Fibroblast of mammary gland (primary cell): ENCODE measurements around the gene RPS5.

Experiments used
- DNase-seq: peaks from one replicate; pipeline ENCODE4 v3.0.0-alpha.2; 2010; ENCODE audit warnings: low read depth
- H3K4me3 ChIP-seq: 2 replicates; pipeline ENCODE4 v1.5.1; 2011; ENCODE audit warnings: low read depth, mild to moderate bottlenecking, low read length, moderate library complexity; ENCODE audit not compliant: control insufficient read depth
- CTCF ChIP-seq: conservative IDR thresholded peaks from 2 replicates; pipeline ENCODE4 v1.5.1; 2011; ENCODE audit warnings: low read depth, low read length, inconsistent platforms; ENCODE audit not compliant: control insufficient read depth, insufficient read depth

The RPS5 gene

GRCh38 chr19:58349590-58349989 lies 37.5 kb upstream of the RPS5 start:
- TF ChIP-seq CTCF: no peak
- no peak overlapping the region for H3K4me3 ChIP-seq
- DNase-seq: no peak

DNA sequence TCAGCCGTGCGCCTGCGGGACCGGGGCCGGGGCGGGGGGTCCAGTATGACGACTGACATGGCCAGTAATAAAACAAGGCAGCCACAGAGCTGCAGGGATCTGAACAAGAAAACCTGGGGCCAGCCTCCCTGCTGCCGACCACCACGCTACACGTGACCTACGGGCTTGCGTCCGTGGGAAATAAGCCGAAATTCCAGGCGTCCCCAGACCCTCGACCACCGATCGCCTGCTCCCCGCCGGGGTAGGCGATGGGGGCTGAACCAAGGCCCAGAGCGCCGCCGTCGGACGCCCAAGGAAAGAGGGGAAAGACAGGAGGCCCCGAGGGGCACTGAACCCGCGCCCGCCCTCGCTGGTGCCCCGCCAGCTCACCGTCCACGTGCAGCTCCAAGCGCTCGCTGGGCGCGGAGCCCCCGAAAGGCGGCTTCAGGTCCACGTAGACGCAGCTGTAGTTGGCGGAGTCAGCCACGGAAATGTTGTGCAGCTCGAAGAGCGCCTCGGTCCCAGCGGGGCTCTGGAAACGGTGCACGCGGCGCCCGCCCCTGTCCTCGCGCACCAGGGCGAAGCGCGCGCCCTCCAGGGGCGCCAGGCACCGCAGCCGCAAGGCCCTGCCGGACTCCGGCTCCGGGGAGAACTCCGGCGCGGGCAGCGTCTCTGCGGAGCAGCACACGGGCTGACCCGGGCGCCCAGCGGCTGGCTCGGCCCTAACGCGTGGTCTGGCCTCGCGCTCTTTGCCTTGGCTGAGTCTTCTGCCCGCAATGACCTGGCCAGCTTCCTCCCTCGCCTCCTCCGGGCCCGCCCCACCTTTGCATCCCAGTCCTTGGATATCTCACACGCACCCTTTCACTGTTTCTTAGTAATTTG lies 36.8 kb upstream of the RPS5 start:
- no peak overlapping the region for H3K4me3 ChIP-seq
- no peak for DNase-seq

GRCh38 chr19:58350871-58351557 lies 36.1 kb upstream of the RPS5 start:
- no peak overlapping the region for H3K4me3 ChIP-seq
- no peak for DNase-seq
- no peak for TF ChIP-seq CTCF

More for the DNA sequence above, 36.8 kb upstream of the RPS5 start:
- TF ChIP-seq CTCF: no peak

DNA sequence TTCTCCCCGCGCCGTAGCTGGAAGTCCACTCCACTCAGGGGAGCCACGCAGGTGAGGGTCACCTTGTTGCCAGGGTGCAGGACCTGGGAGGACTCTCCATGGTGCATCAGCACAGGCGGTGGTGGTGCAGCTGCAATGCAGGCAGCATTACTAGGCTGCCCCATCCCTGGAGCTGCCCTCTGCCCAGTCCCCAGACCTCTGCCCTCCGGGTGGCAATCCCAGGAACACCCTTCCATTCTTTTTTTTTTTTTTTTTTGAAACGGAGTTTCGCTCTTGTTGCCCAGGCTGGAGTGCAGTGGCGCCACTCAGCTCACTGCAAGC lies 35.6 kb upstream of the RPS5 start:
- DNase-seq: no peak
- H3K4me3 ChIP-seq: no peak overlapping the region
- TF ChIP-seq CTCF: no peak

DNA sequence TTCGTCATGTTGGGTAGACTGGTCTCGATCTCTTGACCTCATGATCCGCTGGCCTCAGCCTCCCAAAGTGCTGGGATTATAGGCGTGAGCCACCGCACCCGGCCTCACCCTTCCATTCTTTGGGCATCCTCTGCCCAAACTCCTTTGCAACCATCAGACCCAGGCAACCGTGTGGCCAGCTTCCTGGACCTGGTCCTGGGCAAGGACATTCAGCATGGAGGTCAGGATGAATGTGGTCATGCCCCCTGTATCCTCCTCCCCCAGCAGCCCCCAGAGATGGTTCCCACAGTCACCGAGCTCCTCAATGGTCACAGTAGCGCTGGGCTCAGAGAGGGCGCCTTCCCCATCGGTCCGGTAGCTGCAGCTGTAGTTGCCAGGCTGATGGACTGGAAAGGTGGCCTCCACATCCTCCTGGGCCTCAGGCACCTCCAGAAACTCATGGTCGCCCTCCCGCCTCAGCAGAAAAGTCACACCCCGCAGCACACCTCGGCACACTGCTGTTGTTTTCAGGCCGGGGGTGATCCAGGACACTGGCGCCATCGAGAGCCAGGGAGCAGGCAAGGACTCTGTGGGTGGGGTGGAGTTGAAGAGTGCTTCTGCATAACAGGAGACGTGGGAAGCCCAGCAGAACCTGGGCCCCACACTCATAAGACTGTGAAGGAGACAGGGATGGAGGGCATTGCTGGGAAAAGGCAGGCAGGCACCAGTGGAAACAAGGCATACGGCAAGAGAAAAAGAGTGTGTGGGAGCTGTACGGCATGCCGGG lies 34.9 kb upstream of the RPS5 start:
- H3K4me3 ChIP-seq: no peak overlapping the region
- no peak for TF ChIP-seq CTCF
- no peak for DNase-seq

- H3K4me3 ChIP-seq: no peak within 1 kb of the TSS
- TF ChIP-seq CTCF: no peak
- DNase-seq: no peak
Measured at GRCh38 chr19:58352760-58353671, 34.1 kb upstream of the RPS5 start, which contains the start of gene A1BG. Gene A1BG (minus strand): TSS chr19:58353492. CDS start chr19:58353437, 55 bp downstream.
